Epithelial cell of proximal tubule (primary cell): ENCODE measurements around the gene NRDE2. TPM values are rescaled to one million over a fixed set of nuclear protein-coding genes. Genes with fewer than 3 reads are reported as not detected.

Source experiments
- DNase-seq: peaks from one replicate; pipeline ENCODE4 v3.0.0-alpha.2; 2011; ENCODE audit warnings: low read depth
- H3K4me3 ChIP-seq: 2 replicates; pipeline ENCODE4 v1.5.1; 2011; ENCODE audit warnings: low read depth, mild to moderate bottlenecking, low read length
- CTCF ChIP-seq: conservative IDR thresholded peaks from 2 replicates; pipeline ENCODE4 v1.5.1; 2012; ENCODE audit warnings: low read depth, mild to moderate bottlenecking, low read length
- total RNA-seq: library from RNA; depleted of rRNA; stranded (reverse); fragments of >200 nt; gene quantifications from 2 replicates; pipeline ENCODE4 v1.2.3, GENCODE V29; 2015

The NRDE2 gene, protein sequence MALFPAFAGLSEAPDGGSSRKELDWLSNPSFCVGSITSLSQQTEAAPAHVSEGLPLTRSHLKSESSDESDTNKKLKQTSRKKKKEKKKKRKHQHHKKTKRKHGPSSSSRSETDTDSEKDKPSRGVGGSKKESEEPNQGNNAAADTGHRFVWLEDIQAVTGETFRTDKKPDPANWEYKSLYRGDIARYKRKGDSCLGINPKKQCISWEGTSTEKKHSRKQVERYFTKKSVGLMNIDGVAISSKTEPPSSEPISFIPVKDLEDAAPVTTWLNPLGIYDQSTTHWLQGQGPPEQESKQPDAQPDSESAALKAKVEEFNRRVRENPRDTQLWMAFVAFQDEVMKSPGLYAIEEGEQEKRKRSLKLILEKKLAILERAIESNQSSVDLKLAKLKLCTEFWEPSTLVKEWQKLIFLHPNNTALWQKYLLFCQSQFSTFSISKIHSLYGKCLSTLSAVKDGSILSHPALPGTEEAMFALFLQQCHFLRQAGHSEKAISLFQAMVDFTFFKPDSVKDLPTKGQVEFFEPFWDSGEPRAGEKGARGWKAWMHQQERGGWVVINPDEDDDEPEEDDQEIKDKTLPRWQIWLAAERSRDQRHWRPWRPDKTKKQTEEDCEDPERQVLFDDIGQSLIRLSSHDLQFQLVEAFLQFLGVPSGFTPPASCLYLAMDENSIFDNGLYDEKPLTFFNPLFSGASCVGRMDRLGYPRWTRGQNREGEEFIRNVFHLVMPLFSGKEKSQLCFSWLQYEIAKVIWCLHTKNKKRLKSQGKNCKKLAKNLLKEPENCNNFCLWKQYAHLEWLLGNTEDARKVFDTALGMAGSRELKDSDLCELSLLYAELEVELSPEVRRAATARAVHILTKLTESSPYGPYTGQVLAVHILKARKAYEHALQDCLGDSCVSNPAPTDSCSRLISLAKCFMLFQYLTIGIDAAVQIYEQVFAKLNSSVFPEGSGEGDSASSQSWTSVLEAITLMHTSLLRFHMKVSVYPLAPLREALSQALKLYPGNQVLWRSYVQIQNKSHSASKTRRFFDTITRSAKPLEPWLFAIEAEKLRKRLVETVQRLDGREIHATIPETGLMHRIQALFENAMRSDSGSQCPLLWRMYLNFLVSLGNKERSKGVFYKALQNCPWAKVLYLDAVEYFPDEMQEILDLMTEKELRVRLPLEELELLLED
- total RNA-seq, result 8.5 and 16.5 TPM in 2 replicates

DNA sequence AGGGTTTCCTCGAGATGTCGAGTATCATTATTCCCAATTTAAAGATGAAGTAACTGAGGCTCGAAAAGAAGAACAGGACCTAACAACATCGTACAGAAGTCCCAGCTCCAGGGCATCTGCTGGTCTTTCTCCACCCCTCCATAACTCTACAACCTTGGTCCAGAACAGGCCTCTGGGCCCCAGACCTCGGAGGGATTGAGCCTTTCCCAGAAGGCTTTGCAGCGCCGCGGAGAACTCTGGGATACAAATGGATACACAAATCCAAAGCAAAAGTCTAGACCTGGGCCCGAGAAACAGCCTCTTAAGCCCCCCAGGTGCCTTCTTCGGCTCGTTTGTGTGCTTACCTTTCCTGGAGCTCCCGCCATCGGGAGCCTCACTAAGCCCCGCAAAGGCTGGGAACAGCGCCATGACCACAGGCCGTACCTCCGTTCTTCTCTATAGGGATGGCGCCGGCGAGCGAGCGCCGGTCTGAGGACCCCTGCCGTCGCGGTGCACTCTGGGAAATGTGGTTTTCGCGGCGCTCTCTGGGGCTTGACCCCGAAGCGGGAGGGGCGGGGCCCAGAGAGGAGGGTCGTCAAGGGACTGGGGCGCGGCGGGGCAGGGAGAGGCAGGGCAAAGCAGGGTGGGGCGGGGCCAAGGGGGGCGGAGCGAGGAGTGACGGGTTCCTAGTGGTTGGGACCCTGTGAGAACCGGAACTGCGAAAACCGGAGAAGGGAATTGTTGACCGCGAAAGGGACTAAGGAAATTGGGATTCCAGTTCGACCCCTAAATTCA is at the start of gene NRDE2:
Gene NRDE2 (minus strand): TSS at position 445 of the 774 bp plus-strand sequence. CDS start 37 bp downstream, at position 408.
- peak within 1 kb of the TSS; percentile 83 for H3K4me3 ChIP-seq
- peak; percentile 48 for DNase-seq
- TF ChIP-seq CTCF, result no peak

DNA sequence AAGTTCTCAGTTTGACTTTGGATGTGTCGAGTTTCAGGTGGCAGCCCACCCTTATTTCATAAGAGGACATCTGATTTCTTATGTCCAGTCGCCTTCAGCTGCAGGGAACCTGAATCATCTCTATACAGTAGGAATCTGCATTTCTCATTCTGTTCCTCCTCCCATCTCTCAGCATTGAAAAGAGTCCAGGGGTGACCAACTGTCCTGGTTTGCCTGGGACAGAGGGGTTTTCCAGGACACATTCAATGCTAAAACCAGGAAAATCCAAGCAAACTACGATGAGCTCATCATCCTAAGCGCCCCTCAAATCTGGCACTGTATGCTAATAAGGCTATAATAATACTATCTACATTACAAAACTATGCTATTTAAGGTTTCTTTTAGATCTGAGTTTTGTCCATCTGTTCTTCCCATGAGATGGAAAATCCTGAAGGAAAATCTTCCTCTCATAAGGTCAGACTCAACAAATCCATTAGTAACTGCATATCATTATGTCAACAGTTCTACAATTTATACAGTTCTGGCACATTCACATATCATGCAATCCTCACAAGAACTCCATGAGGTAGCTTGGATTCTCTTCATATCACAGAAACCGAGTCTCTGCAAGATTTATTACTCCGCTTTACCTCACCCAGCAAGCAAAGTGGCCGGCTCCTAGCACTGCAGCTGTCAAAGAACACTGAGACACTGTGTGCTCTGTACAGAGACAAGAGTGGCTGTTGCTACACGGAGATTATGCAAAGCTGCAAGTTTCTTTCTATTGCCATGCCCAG is 49.5 kb upstream of the NRDE2 start:
- DNase-seq, result no peak
- H3K4me3 ChIP-seq, result no peak overlapping the region
- no peak for TF ChIP-seq CTCF

- no peak overlapping the region for H3K4me3 ChIP-seq
- no peak for DNase-seq
- TF ChIP-seq CTCF, result no peak
These were observed 47.4 kb upstream of the NRDE2 start for GRCh38 chr14:90379106-90379505.

GRCh38 chr14:90378249-90378648 is 46.5 kb upstream of the NRDE2 start:
- no peak overlapping the region for H3K4me3 ChIP-seq
- DNase-seq, result no peak
- TF ChIP-seq CTCF, result no peak

GRCh38 chr14:90375934-90376333 is 44.2 kb upstream of the NRDE2 start:
- no peak for TF ChIP-seq CTCF
- no peak for DNase-seq
- no peak overlapping the region for H3K4me3 ChIP-seq
